Astrocyte (in vitro differentiated cells and primary cell): ENCODE results near the gene CDKN1A. TPM values are rescaled to one million over a fixed set of nuclear protein-coding genes. Genes with fewer than 3 reads are reported as not detected.

ENCODE experiments used
- DNase-seq: peaks from one replicate; pipeline ENCODE4 v3.0.0-alpha.2; 2010; ENCODE audit warnings: low read depth
- FAIRE-seq: peaks from 2 replicates; lab custom pipeline; 2011; peaks lifted over from hg19 to GRCh38; lab: Jason Lieb, UNC
- H2AFZ ChIP-seq: 2 replicates; pipeline ENCODE4 v1.6.0; 2012; ENCODE audit warnings: low read depth, low read length, inconsistent platforms
- H3K27ac ChIP-seq: 2 replicates; pipeline ENCODE4 v1.5.1; 2011; ENCODE audit warnings: low read depth, low read length, inconsistent platforms
- H3K27me3 ChIP-seq: 2 replicates; pipeline ENCODE4 v1.6.0; 2011; ENCODE audit warnings: low read length, inconsistent platforms; ENCODE audit not compliant: insufficient read depth
- H3K36me3 ChIP-seq: 2 replicates; pipeline ENCODE4 v1.5.1; 2011; ENCODE audit warnings: low read length, inconsistent platforms; ENCODE audit not compliant: insufficient read depth
- H3K4me1 ChIP-seq: 2 replicates; pipeline ENCODE4 v1.5.1; 2011; ENCODE audit warnings: low read length, inconsistent platforms; ENCODE audit not compliant: insufficient read depth
- H3K4me2 ChIP-seq: 2 replicates; pipeline ENCODE4 v1.6.0; 2012; ENCODE audit warnings: low read length, inconsistent platforms
- H3K4me3 ChIP-seq: 2 replicates; pipeline ENCODE4 v1.5.1; 2011; ENCODE audit warnings: low read depth, mild to moderate bottlenecking, low read length, inconsistent platforms; ENCODE audit not compliant: insufficient read depth
- H3K79me2 ChIP-seq: 2 replicates; pipeline ENCODE4 v1.6.0; 2012; ENCODE audit warnings: mild to moderate bottlenecking, low read length, inconsistent platforms; ENCODE audit not compliant: insufficient read depth
- H3K9ac ChIP-seq: 2 replicates; pipeline ENCODE4 v1.6.0; 2012; ENCODE audit warnings: mild to moderate bottlenecking, low read length, inconsistent platforms
- H3K9me3 ChIP-seq: 2 replicates; pipeline ENCODE4 v1.5.1; 2012; ENCODE audit warnings: low read depth, mild to moderate bottlenecking, low read length, inconsistent platforms; ENCODE audit not compliant: insufficient read depth
- H4K20me1 ChIP-seq: 2 replicates; pipeline ENCODE4 v1.6.0; 2012; ENCODE audit warnings: low read length, inconsistent platforms; ENCODE audit not compliant: insufficient read depth
- H3K27ac Mint-ChIP-seq: one replicate; pipeline ENCODE4 v1.8.0; 2021; ENCODE audit warnings: mild to moderate bottlenecking, mixed read lengths; ENCODE audit not compliant: unreplicated experiment
- H3K27me3 Mint-ChIP-seq: one replicate; pipeline ENCODE4 v1.8.0; 2021; ENCODE audit warnings: low read depth, mixed read lengths; ENCODE audit not compliant: unreplicated experiment
- H3K36me3 Mint-ChIP-seq: one replicate; pipeline ENCODE4 v1.8.0; 2021; ENCODE audit warnings: low read depth, mixed read lengths; ENCODE audit not compliant: unreplicated experiment
- H3K4me1 Mint-ChIP-seq: one replicate; pipeline ENCODE4 v1.8.0; 2021; ENCODE audit warnings: low read depth, mixed read lengths; ENCODE audit not compliant: unreplicated experiment
- H3K4me3 Mint-ChIP-seq: one replicate; pipeline ENCODE4 v1.8.0; 2021; ENCODE audit warnings: mild to moderate bottlenecking, moderate library complexity, mixed read lengths; ENCODE audit not compliant: unreplicated experiment
- H3K9me3 Mint-ChIP-seq: one replicate; pipeline ENCODE4 v1.8.0; 2021; ENCODE audit warnings: mild to moderate bottlenecking, mixed read lengths; ENCODE audit not compliant: unreplicated experiment
- CTCF ChIP-seq: IDR thresholded peaks from 2 replicates; pipeline ENCODE4 v1.5.1; 2011; ENCODE audit warnings: low read depth, mild to moderate bottlenecking, inconsistent platforms, low read length, moderate library complexity; ENCODE audit not compliant: insufficient read depth
- EZH2 ChIP-seq: IDR thresholded peaks from 2 replicates; pipeline ENCODE4 v1.6.1; 2012; ENCODE audit warnings: mild to moderate bottlenecking, low read length, inconsistent platforms; ENCODE audit not compliant: insufficient read depth
- total RNA-seq: library from RNA; stranded (reverse); gene quantifications from 2 replicates; pipeline ENCODE4 v1.2.1, GENCODE V29; 2021

The CDKN1A gene
- total RNA-seq, 1 donor from 2014 or later = 1,014 TPM

- TF ChIP-seq CTCF (no peak), EZH2 (no peak)
- H3K4me1 ChIP-seq = no peaks in the 10 kb centered on the region
- peaks cover 10% of the 10 kb centered on the region for H3K4me1 Mint-ChIP-seq
- H3K27me3 ChIP-seq = no peaks in the 10 kb centered on the region
- H2AFZ ChIP-seq = no peak overlapping the region
- no peak overlapping the region for H3K4me2 ChIP-seq
- no peak overlapping the region for H3K9ac ChIP-seq
- FAIRE-seq = no peak
- peaks cover 22% of the 10 kb centered on the region for H3K79me2 ChIP-seq
- H3K36me3 ChIP-seq = peaks cover 30% of the 10 kb centered on the region
- H3K27ac Mint-ChIP-seq = no peak overlapping the region
- no peak for DNase-seq
- H3K9me3 ChIP-seq = no peaks in the 10 kb centered on the region
- H3K9me3 Mint-ChIP-seq = no peaks in the 10 kb centered on the region
- H3K27me3 Mint-ChIP-seq = peaks cover 3% of the 10 kb centered on the region
- no peak overlapping the region for H3K4me3 ChIP-seq
- peaks cover 56% of the 10 kb centered on the region for H4K20me1 ChIP-seq
- peaks cover 11% of the 10 kb centered on the region for H3K36me3 Mint-ChIP-seq
- H3K4me3 Mint-ChIP-seq = no peak overlapping the region
- no peak overlapping the region for H3K27ac ChIP-seq
Measured at GRCh38 chr6:36688739-36689075, 10.2 kb downstream of the CDKN1A start.

GRCh38 chr6:36691011-36691410 is 12.5 kb downstream of the CDKN1A start:
- Histone ChIP-seq H2AFZ (no peak overlapping the region), H3K79me2 (peaks cover 1% of the 10 kb centered on the region), H3K9ac (no peak overlapping the region), H3K9me3 (no peaks in the 10 kb centered on the region), H4K20me1 (peaks cover 33% of the 10 kb centered on the region), H3K4me1 (no peaks in the 10 kb centered on the region), H3K36me3 (peaks cover 12% of the 10 kb centered on the region), H3K27me3 (no peaks in the 10 kb centered on the region), H3K27ac (no peak overlapping the region), H3K4me2 (no peak overlapping the region), H3K4me3 (no peak overlapping the region)
- H3K9me3 Mint-ChIP-seq = no peaks in the 10 kb centered on the region
- H3K36me3 Mint-ChIP-seq = peaks cover 4% of the 10 kb centered on the region
- H3K4me1 Mint-ChIP-seq = peaks cover under 1% of the 10 kb centered on the region
- DNase-seq (no peak), FAIRE-seq (no peak)
- H3K4me3 Mint-ChIP-seq = no peak overlapping the region
- peaks cover 3% of the 10 kb centered on the region for H3K27me3 Mint-ChIP-seq
- H3K27ac Mint-ChIP-seq = no peak overlapping the region
- TF ChIP-seq CTCF (no peak), EZH2 (no peak)

- Mint-ChIP-seq H3K27ac (no peak overlapping the region), H3K27me3 (peaks cover 3% of the 10 kb centered on the region), H3K4me1 (no peaks in the 10 kb centered on the region), H3K36me3 (peaks cover 4% of the 10 kb centered on the region), H3K9me3 (no peaks in the 10 kb centered on the region), H3K4me3 (no peak overlapping the region)
- no peaks in the 10 kb centered on the region for H3K9me3 ChIP-seq
- H3K36me3 ChIP-seq = peaks cover 9% of the 10 kb centered on the region
- no peaks in the 10 kb centered on the region for H3K79me2 ChIP-seq
- TF ChIP-seq CTCF (no peak), EZH2 (no peak)
- H3K9ac ChIP-seq = no peak overlapping the region
- H3K4me1 ChIP-seq = no peaks in the 10 kb centered on the region
- DNase-seq (no peak), FAIRE-seq (no peak)
- H3K4me2 ChIP-seq = no peak overlapping the region
- H3K27ac ChIP-seq = no peak overlapping the region
- no peak overlapping the region for H3K4me3 ChIP-seq
- no peak overlapping the region for H2AFZ ChIP-seq
- H4K20me1 ChIP-seq = peaks cover 27% of the 10 kb centered on the region
- no peaks in the 10 kb centered on the region for H3K27me3 ChIP-seq
Measured at GRCh38 chr6:36691612-36692011, 13.1 kb downstream of the CDKN1A start.
